Measurements from ENCODE around the gene MED31. TPM values are rescaled to one million over a fixed set of nuclear protein-coding genes. Genes with fewer than 3 reads are reported as not detected.

Gene MED31
- total and polyA plus RNA-seq, 2 donors (not counting 3 experiments of a cell fraction or from before 2014, with no cell fraction given): 13.7 to 29.4 TPM

- no peak overlapping the region for H3K9ac ChIP-seq (replicated peaks; ENCODE audit: extremely low read depth, insufficient read depth, low read length)
- intact Hi-C loops (cut with micrococcal nuclease): no loop called here
- no peak overlapping the region for H2AFZ ChIP-seq (ENCODE audit: low read depth, low read length)
- dilution Hi-C loops (cut with MboI; ENCODE audit: extremely low pct_ligation_motif_present, low sequenced_read_pairs): no loop called here
- no TSS peak for BruUV-seq (replicated peaks)
- DNase-seq (ENCODE audit: low read depth, low spot score) (no peak), FAIRE-seq (no peak)
- H3K4me2 ChIP-seq (ENCODE audit: insufficient read depth, low read length): no peak overlapping the region
- no peak for TF ChIP-seq JUN (IDR thresholded peaks at IDR 0.05; ENCODE audit: borderline replicate concordance, insufficient read depth, insufficient read length, low read depth)
- TF ChIP-seq, protein P1, sequence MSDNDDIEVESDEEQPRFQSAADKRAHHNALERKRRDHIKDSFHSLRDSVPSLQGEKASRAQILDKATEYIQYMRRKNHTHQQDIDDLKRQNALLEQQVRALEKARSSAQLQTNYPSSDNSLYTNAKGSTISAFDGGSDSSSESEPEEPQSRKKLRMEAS (IDR thresholded peaks at IDR 0.05; ENCODE audit: insufficient read depth, insufficient read length): no peak
- TF ChIP-seq POLR2A (IDR thresholded peaks at IDR 0.05; ENCODE audit: low read depth, low read length): no peak
- TF ChIP-seq CTCF (IDR thresholded peaks at IDR 0.05; ENCODE audit: extremely low read depth in 1 of 2, insufficient read depth in 1 of 2, low read depth in 1 of 2, low read length in 2 of 2): no peak
- TF ChIP-seq POLR2AphosphoS5 (IDR thresholded peaks at IDR 0.05; ENCODE audit: insufficient read depth, low read depth, low read length): no peak
- TF ChIP-seq FOS (IDR thresholded peaks at IDR 0.05; ENCODE audit: borderline replicate concordance, insufficient read depth, low read length): no peak
- TF ChIP-seq GATA2 (IDR thresholded peaks at IDR 0.05; ENCODE audit: insufficient read depth, insufficient read length, low read depth, low read length): no peak
- no peak for TF ChIP-seq EZH2 (IDR thresholded peaks at IDR 0.05; ENCODE audit: borderline replicate concordance, low read depth, low read length, severe bottlenecking)
- no peak for TF ChIP-seq MYC (IDR thresholded peaks at IDR 0.05; ENCODE audit: low read depth, low read length)
- peaks cover 0 to 2% of the 10 kb centered on the region in 2 experiments for H3K27me3 ChIP-seq (ENCODE audit: control insufficient read depth in 2 of 2, insufficient read depth in 2 of 2, low read length in 2 of 2)
- H3K9me1 ChIP-seq (replicated peaks; ENCODE audit: control insufficient read depth, extremely low read depth, insufficient read depth, low read length): no peaks in the 10 kb centered on the region
- CTCF ChIA-PET: interaction anchor here (1.4 to 3.3 kb wide), 2 partner anchors 173 to 240 kb away, joined by 7 to 9 read pairs; no protein-coding TSS in a partner anchor
- H3K9me3 ChIP-seq (replicated peaks; ENCODE audit: control insufficient read depth, insufficient read depth, low read length): no peaks in the 10 kb centered on the region
- POLR2A ChIA-PET: no interaction called here
- no peaks in the 10 kb centered on the region for H3K36me3 ChIP-seq (ENCODE audit: control insufficient read depth in 2 of 2, extremely low read depth in 1 of 2, insufficient read depth in 2 of 2, low read length in 2 of 2)
- H3K79me2 ChIP-seq (ENCODE audit: control insufficient read depth, insufficient read depth, low read length): no peaks in the 10 kb centered on the region
- no peak overlapping the region for H3K27ac ChIP-seq (ENCODE audit: insufficient read depth, low read depth, low read length)
- no peak overlapping the region for H3K4me3 ChIP-seq (replicated peaks in 1 of 3; ENCODE audit: insufficient read depth in 1 of 3, low read depth in 1 of 3, low read length in 3 of 3)
- H4K20me1 ChIP-seq (replicated peaks; ENCODE audit: control insufficient read depth, extremely low read depth, insufficient read depth, low read length): no peaks in the 10 kb centered on the region
- no peaks in the 10 kb centered on the region for H3K4me1 ChIP-seq (ENCODE audit: control insufficient read depth, extremely low read depth, insufficient read depth, low read length)
These were observed 19.2 kb upstream of the MED31 start for GRCh38 chr17:6670571-6670970.

Data from endothelial cell of umbilical vein (primary cell).